ENCODE measurements around the gene STK24.

DNA sequence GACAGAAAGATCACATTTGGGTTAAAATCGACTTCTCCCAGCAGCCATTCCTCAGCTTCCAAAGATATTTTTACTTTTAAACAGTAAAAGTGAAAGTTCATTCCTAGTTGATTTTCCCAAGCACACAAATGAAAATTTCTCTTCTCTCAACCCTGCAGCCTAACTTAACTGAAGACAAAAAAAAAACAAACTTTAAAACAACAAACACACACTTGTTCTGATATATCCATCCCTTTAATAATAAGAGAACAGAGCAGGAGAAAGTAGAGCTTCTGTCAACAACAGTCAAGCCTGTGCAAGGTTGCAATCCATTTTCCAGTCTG is 72.9 kb downstream of the STK24 start:
- TF ChIP-seq, protein P1, sequence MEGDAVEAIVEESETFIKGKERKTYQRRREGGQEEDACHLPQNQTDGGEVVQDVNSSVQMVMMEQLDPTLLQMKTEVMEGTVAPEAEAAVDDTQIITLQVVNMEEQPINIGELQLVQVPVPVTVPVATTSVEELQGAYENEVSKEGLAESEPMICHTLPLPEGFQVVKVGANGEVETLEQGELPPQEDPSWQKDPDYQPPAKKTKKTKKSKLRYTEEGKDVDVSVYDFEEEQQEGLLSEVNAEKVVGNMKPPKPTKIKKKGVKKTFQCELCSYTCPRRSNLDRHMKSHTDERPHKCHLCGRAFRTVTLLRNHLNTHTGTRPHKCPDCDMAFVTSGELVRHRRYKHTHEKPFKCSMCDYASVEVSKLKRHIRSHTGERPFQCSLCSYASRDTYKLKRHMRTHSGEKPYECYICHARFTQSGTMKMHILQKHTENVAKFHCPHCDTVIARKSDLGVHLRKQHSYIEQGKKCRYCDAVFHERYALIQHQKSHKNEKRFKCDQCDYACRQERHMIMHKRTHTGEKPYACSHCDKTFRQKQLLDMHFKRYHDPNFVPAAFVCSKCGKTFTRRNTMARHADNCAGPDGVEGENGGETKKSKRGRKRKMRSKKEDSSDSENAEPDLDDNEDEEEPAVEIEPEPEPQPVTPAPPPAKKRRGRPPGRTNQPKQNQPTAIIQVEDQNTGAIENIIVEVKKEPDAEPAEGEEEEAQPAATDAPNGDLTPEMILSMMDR (IDR thresholded peaks at IDR 0.05): no peak
- no peak for TF ChIP-seq POLR2A (IDR thresholded peaks at IDR 0.05)
